Astrocyte (in vitro differentiated cells and primary cell): ENCODE measurements around the gene LINGO3. TPM values are rescaled to one million over a fixed set of nuclear protein-coding genes. Genes with fewer than 3 reads are reported as not detected.

Source experiments
- DNase-seq: peaks from one replicate; pipeline ENCODE4 v3.0.0-alpha.2; 2010; ENCODE audit warnings: low read depth
- FAIRE-seq: peaks from 2 replicates; lab custom pipeline; 2011; peaks lifted over from hg19 to GRCh38; lab: Jason Lieb, UNC
- H2AFZ ChIP-seq: 2 replicates; pipeline ENCODE4 v1.6.0; 2012; ENCODE audit warnings: low read depth, low read length, inconsistent platforms
- H3K27ac ChIP-seq: 2 replicates; pipeline ENCODE4 v1.5.1; 2011; ENCODE audit warnings: low read depth, low read length, inconsistent platforms
- H3K27me3 ChIP-seq: 2 replicates; pipeline ENCODE4 v1.6.0; 2011; ENCODE audit warnings: low read length, inconsistent platforms; ENCODE audit not compliant: insufficient read depth
- H3K36me3 ChIP-seq: 2 replicates; pipeline ENCODE4 v1.5.1; 2011; ENCODE audit warnings: low read length, inconsistent platforms; ENCODE audit not compliant: insufficient read depth
- H3K4me1 ChIP-seq: 2 replicates; pipeline ENCODE4 v1.5.1; 2011; ENCODE audit warnings: low read length, inconsistent platforms; ENCODE audit not compliant: insufficient read depth
- H3K4me2 ChIP-seq: 2 replicates; pipeline ENCODE4 v1.6.0; 2012; ENCODE audit warnings: low read length, inconsistent platforms
- H3K4me3 ChIP-seq: 2 replicates; pipeline ENCODE4 v1.5.1; 2011; ENCODE audit warnings: low read depth, mild to moderate bottlenecking, low read length, inconsistent platforms; ENCODE audit not compliant: insufficient read depth
- H3K79me2 ChIP-seq: 2 replicates; pipeline ENCODE4 v1.6.0; 2012; ENCODE audit warnings: mild to moderate bottlenecking, low read length, inconsistent platforms; ENCODE audit not compliant: insufficient read depth
- H3K9ac ChIP-seq: 2 replicates; pipeline ENCODE4 v1.6.0; 2012; ENCODE audit warnings: mild to moderate bottlenecking, low read length, inconsistent platforms
- H3K9me3 ChIP-seq: 2 replicates; pipeline ENCODE4 v1.5.1; 2012; ENCODE audit warnings: low read depth, mild to moderate bottlenecking, low read length, inconsistent platforms; ENCODE audit not compliant: insufficient read depth
- H4K20me1 ChIP-seq: 2 replicates; pipeline ENCODE4 v1.6.0; 2012; ENCODE audit warnings: low read length, inconsistent platforms; ENCODE audit not compliant: insufficient read depth
- H3K27ac Mint-ChIP-seq: one replicate; pipeline ENCODE4 v1.8.0; 2021; ENCODE audit warnings: mild to moderate bottlenecking, mixed read lengths; ENCODE audit not compliant: unreplicated experiment
- H3K27me3 Mint-ChIP-seq: one replicate; pipeline ENCODE4 v1.8.0; 2021; ENCODE audit warnings: low read depth, mixed read lengths; ENCODE audit not compliant: unreplicated experiment
- H3K36me3 Mint-ChIP-seq: one replicate; pipeline ENCODE4 v1.8.0; 2021; ENCODE audit warnings: low read depth, mixed read lengths; ENCODE audit not compliant: unreplicated experiment
- H3K4me1 Mint-ChIP-seq: one replicate; pipeline ENCODE4 v1.8.0; 2021; ENCODE audit warnings: low read depth, mixed read lengths; ENCODE audit not compliant: unreplicated experiment
- H3K4me3 Mint-ChIP-seq: one replicate; pipeline ENCODE4 v1.8.0; 2021; ENCODE audit warnings: mild to moderate bottlenecking, moderate library complexity, mixed read lengths; ENCODE audit not compliant: unreplicated experiment
- H3K9me3 Mint-ChIP-seq: one replicate; pipeline ENCODE4 v1.8.0; 2021; ENCODE audit warnings: mild to moderate bottlenecking, mixed read lengths; ENCODE audit not compliant: unreplicated experiment
- EZH2 ChIP-seq: IDR thresholded peaks from 2 replicates; pipeline ENCODE4 v1.6.1; 2012; ENCODE audit warnings: mild to moderate bottlenecking, low read length, inconsistent platforms; ENCODE audit not compliant: insufficient read depth
- total RNA-seq: library from RNA; stranded (reverse); gene quantifications from 2 replicates; pipeline ENCODE4 v1.2.1, GENCODE V29; 2021
- TF ChIP-seq, protein P1 (sequence below): IDR thresholded peaks from 2 replicates; pipeline ENCODE4 v1.5.1; 2011; ENCODE audit warnings: low read depth, mild to moderate bottlenecking, inconsistent platforms, low read length, moderate library complexity; ENCODE audit not compliant: insufficient read depth

LINGO3 gene
- total RNA-seq, 1 donor from 2014 or later, result not detected

GRCh38 chr19:2340496-2341243 is 32.7 kb upstream of the LINGO3 start:
- no peaks in the 10 kb centered on the region for H3K4me1 Mint-ChIP-seq
- FAIRE-seq (no peak), DNase-seq (no peak)
- no peaks in the 10 kb centered on the region for H3K9me3 ChIP-seq
- H3K27ac Mint-ChIP-seq, result no peak overlapping the region
- H3K27ac ChIP-seq, result no peak overlapping the region
- no peak overlapping the region for H3K4me3 Mint-ChIP-seq
- H3K4me3 ChIP-seq, result no peak overlapping the region
- no peaks in the 10 kb centered on the region for H3K27me3 Mint-ChIP-seq
- no peaks in the 10 kb centered on the region for H3K27me3 ChIP-seq
- H3K79me2 ChIP-seq, result peaks cover 26% of the 10 kb centered on the region
- no peak for TF ChIP-seq EZH2
- TF ChIP-seq, protein P1, sequence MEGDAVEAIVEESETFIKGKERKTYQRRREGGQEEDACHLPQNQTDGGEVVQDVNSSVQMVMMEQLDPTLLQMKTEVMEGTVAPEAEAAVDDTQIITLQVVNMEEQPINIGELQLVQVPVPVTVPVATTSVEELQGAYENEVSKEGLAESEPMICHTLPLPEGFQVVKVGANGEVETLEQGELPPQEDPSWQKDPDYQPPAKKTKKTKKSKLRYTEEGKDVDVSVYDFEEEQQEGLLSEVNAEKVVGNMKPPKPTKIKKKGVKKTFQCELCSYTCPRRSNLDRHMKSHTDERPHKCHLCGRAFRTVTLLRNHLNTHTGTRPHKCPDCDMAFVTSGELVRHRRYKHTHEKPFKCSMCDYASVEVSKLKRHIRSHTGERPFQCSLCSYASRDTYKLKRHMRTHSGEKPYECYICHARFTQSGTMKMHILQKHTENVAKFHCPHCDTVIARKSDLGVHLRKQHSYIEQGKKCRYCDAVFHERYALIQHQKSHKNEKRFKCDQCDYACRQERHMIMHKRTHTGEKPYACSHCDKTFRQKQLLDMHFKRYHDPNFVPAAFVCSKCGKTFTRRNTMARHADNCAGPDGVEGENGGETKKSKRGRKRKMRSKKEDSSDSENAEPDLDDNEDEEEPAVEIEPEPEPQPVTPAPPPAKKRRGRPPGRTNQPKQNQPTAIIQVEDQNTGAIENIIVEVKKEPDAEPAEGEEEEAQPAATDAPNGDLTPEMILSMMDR, result no peak
- H3K36me3 Mint-ChIP-seq, result no peaks in the 10 kb centered on the region
- no peak overlapping the region for H3K9ac ChIP-seq
- H3K9me3 Mint-ChIP-seq, result no peaks in the 10 kb centered on the region
- peaks cover 31% of the 10 kb centered on the region for H4K20me1 ChIP-seq
- H2AFZ ChIP-seq, result no peak overlapping the region
- no peaks in the 10 kb centered on the region for H3K36me3 ChIP-seq
- peaks cover 4% of the 10 kb centered on the region for H3K4me1 ChIP-seq
- H3K4me2 ChIP-seq, result no peak overlapping the region

DNA sequence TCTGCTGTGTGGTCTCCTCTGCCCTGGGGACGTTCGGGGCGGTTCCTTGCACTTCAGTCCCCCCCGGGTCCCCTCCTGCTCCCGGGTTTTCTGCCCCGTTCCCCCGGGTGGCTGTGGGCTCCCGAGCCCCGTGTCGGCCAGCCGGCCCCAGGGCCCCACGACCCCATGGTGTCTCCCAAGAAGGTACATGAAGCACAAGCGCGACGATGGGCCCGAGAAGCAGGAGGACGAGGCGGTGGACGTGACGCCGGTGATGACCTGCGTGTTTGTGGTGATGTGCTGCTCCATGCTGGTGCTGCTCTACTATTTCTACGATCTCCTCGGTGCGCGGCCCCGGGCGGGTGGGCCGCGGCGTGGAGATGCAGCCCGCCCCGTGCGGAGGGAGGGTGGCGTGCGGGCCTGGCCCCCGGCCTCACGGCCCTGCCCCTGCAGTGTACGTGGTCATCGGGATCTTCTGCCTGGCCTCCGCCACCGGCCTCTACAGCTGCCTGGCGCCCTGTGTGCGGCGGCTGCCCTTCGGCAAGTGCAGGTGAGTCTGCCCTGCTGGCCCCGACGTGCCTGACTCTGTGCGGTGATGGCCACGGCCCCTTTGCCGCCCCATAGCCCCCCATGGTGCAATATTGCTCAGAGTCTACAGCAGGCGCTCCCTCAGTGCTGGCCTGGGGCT is 31.8 kb upstream of the LINGO3 start:
- TF ChIP-seq, protein P1, result no peak
- TF ChIP-seq EZH2, result no peak
- Mint-ChIP-seq H3K4me3 (no peak overlapping the region), H3K9me3 (no peaks in the 10 kb centered on the region)

More for the DNA sequence above, 31.8 kb upstream of the LINGO3 start:
- peaks cover 38% of the 10 kb centered on the region for H4K20me1 ChIP-seq
- H3K27me3 ChIP-seq, result no peaks in the 10 kb centered on the region
- no peaks in the 10 kb centered on the region for H3K36me3 ChIP-seq
- DNase-seq, result no peak
- peaks cover 4% of the 10 kb centered on the region for H3K4me1 ChIP-seq
- H2AFZ ChIP-seq, result no peak overlapping the region
- Mint-ChIP-seq H3K36me3 (no peaks in the 10 kb centered on the region), H3K4me1 (no peaks in the 10 kb centered on the region), H3K27ac (no peak overlapping the region), H3K27me3 (no peaks in the 10 kb centered on the region)
- no peak for FAIRE-seq
- no peak overlapping the region for H3K27ac ChIP-seq
- H3K9me3 ChIP-seq, result no peaks in the 10 kb centered on the region
- H3K9ac ChIP-seq, result no peak overlapping the region
- no peak overlapping the region for H3K4me3 ChIP-seq
- H3K4me2 ChIP-seq, result no peak overlapping the region
- H3K79me2 ChIP-seq, result peaks cover 31% of the 10 kb centered on the region
